ENCODE measurements around the gene LGI2. TPM values are rescaled to one million over a fixed set of nuclear protein-coding genes. Genes with fewer than 3 reads are reported as not detected.

Gene LGI2
- total and polyA plus RNA-seq, 2 of the 8 experiments (the other 6 are each of a cell fraction or from before 2014, with no cell fraction given), result 2.3 to 4.0 TPM

- no peak for TF ChIP-seq CTCF (IDR thresholded peaks at IDR 0.05; ENCODE audit: control extremely low read depth in 1 of 3, insufficient read depth in 1 of 3, low read depth in 1 of 3, low read length in 3 of 3)
- no peak for TF ChIP-seq RBBP5 (IDR thresholded peaks at IDR 0.05; ENCODE audit: borderline replicate concordance, low read depth, low read length)
- no peak for TF ChIP-seq FOSL1 (IDR thresholded peaks at IDR 0.05; ENCODE audit: insufficient read depth, low read depth, low read length)
- no peak for TF ChIP-seq CBX5 (IDR thresholded peaks at IDR 0.05; ENCODE audit: low read depth, low read length)
- no peak for TF ChIP-seq CHD1 (IDR thresholded peaks at IDR 0.05; ENCODE audit: low read depth, low read length)
- TF ChIP-seq TBP (IDR thresholded peaks at IDR 0.05; ENCODE audit: low read depth, low read length), result no peak
- TF ChIP-seq POLR2AphosphoS5 (IDR thresholded peaks at IDR 0.05; ENCODE audit: low read depth, low read length), result no peak
- no peak for TF ChIP-seq ATF2 (IDR thresholded peaks at IDR 0.05; ENCODE audit: low read length)
Observed at GRCh38 chr4:24979554-24979953, 51.2 kb downstream of the LGI2 start (continued).

Measured in H1 (cell line).